Psoas muscle (tissue), 8 donors: Measurements from ENCODE around the gene ROM1. TPM values are rescaled to one million over a fixed set of nuclear protein-coding genes. Genes with fewer than 3 reads are reported as not detected.
A peak's percentile ranks its signal among the peaks of the same experiment; 100 is the strongest.
"Not testable (repeated sequence)": the region's sequence is repeated elsewhere in the genome, so short reads cannot be mapped to it uniquely, and the experiment has no call there.

Experiments used
- ATAC-seq, 4 donors: fragments of 200-7000 bp; cut with Tn5 transposase; one replicate each; pipeline ENCODE4 v1.9.1; 2020; ENCODE audit warnings: moderate library complexity in 3 of 4, mild to moderate bottlenecking in 2 of 4
- DNase-seq, 2 donors: peaks; one replicate each; pipeline ENCODE4 v3.0.0-alpha.2; 2020
- H3K27ac ChIP-seq: fragments of 200-600 bp; one replicate; pipeline ENCODE4 v1.8.0; 2022
- H3K27me3 ChIP-seq, 3 donors: fragments of 200-600 bp in 1 of 3; one replicate each; pipeline versions ENCODE4 v1.6.1 to v1.8.0; 2013 to 2022; ENCODE audit warnings: low read length in 2 of 3, mild to moderate bottlenecking in 2 of 3, moderate library complexity in 1 of 3; ENCODE audit not compliant: insufficient read depth in 3 of 3
- H3K36me3 ChIP-seq, 2 donors: fragments of 200-600 bp in 1 of 2; one replicate each; pipeline versions ENCODE4 v1.6.1 to v1.8.0; 2013 to 2022; ENCODE audit warnings: low read depth in 1 of 2, mild to moderate bottlenecking in 1 of 2, moderate library complexity in 1 of 2; ENCODE audit not compliant: insufficient read depth in 1 of 2
- H3K4me1 ChIP-seq: fragments of 200-600 bp; one replicate; pipeline ENCODE4 v1.8.0; 2022
- H3K4me3 ChIP-seq: fragments of 200-600 bp; one replicate; pipeline ENCODE4 v1.8.0; 2022; ENCODE audit warnings: mild to moderate bottlenecking
- H3K9me3 ChIP-seq: fragments of 200-600 bp; one replicate; pipeline ENCODE4 v1.8.0; 2022
- WGBS, 3 donors: extraction: QIAGEN DNeasy Blood & Tissue Kit; methylation state at CpG; one replicate each; pipeline versions ENCODE4 v1.1.6 to v1.1.7; 2013; 5-methylcytosine and 5-hydroxymethylcytosine counted together
- intact Hi-C, 2 donors: fragments of 100-400 bp; cut with DNase I; formaldehyde crosslinking; loops; one replicate each; pipeline versions ENCODE4 v1.11.0 to v1.14.2; 2022
- polyA plus RNA-seq, 3 donors: library from polyadenylated mRNA; stranded (reverse); fragments of 200-250 nt; gene quantifications; one replicate each; pipeline ENCODE4 v1.2.3, GENCODE V29; 2013
- total RNA-seq, 4 donors: library from RNA; stranded (reverse); fragmentation: NEBNext Ultra II Directional in 2 of 4; extraction: Animal tissue kit (Norgen Biotek cat#: 25700) in 2 of 4; gene quantifications; one replicate each; pipeline versions ENCODE4 v1.2.1 to v1.2.4, GENCODE V29; 2021 to 2023
- TF ChIP-seq, protein P1 (sequence below): fragments of 200-600 bp; IDR thresholded peaks from one replicate; pipeline ENCODE4 v1.8.0; 2022; ENCODE audit warnings: antibody characterized with exemption
- donor health status: healthy with polysubstance abuse.
- donor health status: DM: no; HTN: no; CAD: no; lungs with moderate emphysema.
- donor health status: Bipolar disorder and iron deficiency.
- donor health status: healthy.
- donor health status: DM: yes; HTN: yes; CAD: no.
- donor health status: DM: no; HTN: no; CAD: no.
- donor health status: DM: no; HTN: no; CAD: no.
- donor health status: DM: yes; HTN: yes; CAD: no.

Gene ROM1
- total and polyA plus RNA-seq, 7 donors: 2.0 to 5.5 (median 3.7) TPM

DNA sequence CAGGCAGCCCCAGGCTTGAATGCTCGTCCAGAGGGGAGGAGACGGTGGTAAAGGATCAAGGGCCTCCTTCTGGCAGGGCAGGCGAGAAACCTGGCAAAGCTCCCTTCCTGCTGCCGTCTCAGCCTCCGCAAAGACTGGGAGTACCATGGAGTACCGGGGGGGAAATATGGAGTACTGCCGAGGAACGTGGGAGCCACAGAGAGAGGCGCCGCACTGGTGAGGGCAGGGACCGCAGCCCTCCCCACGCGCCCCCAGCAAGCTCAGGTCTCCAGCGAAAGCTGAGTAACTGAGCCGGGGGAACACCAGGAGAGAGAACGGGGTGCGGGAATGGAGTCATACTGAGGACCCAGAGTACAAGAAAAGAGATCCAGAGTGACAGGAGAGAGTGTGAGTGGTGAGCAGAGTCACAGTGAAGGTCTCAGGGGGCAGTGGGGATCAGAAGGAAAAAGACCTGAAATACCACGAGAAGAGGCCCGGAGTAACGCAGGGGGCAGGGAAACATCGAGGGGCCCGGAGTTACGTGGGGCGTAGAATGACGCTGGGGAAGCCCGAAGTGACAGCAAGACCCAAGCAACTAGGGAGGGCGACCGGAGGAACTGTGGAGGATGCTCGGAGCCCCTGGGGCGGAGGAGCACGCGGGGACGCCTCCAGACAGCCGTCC lies 1.2 kb upstream of the ROM1 start:
- H3K27ac ChIP-seq: peak overlapping the region; percentile 94
- peaks cover 12% of the 10 kb centered on the region for H3K4me1 ChIP-seq
- peaks cover 0 to 40% of the 10 kb centered on the region in 2 donors for H3K36me3 ChIP-seq
- peak; percentile 60 to 76 for DNase-seq
- TF ChIP-seq, protein P1, sequence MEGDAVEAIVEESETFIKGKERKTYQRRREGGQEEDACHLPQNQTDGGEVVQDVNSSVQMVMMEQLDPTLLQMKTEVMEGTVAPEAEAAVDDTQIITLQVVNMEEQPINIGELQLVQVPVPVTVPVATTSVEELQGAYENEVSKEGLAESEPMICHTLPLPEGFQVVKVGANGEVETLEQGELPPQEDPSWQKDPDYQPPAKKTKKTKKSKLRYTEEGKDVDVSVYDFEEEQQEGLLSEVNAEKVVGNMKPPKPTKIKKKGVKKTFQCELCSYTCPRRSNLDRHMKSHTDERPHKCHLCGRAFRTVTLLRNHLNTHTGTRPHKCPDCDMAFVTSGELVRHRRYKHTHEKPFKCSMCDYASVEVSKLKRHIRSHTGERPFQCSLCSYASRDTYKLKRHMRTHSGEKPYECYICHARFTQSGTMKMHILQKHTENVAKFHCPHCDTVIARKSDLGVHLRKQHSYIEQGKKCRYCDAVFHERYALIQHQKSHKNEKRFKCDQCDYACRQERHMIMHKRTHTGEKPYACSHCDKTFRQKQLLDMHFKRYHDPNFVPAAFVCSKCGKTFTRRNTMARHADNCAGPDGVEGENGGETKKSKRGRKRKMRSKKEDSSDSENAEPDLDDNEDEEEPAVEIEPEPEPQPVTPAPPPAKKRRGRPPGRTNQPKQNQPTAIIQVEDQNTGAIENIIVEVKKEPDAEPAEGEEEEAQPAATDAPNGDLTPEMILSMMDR: no peak
- H3K4me3 ChIP-seq: peak overlapping the region; percentile 82
- ATAC-seq: peak in 2 of 4 donors; percentile 10 to 15
- 1 to 6% (median 4%) methylated on average over 34 of the region's 34 CpGs for WGBS, 3 donors
- no peaks in the 10 kb centered on the region for H3K27me3 ChIP-seq
- intact Hi-C loops: loop anchor here in 1 of 2 donors (5.0 kb wide), 1 partner anchor 40 kb away; the partner anchor contains the start of gene INTS5
- H3K9me3 ChIP-seq: no peaks in the 10 kb centered on the region

DNA sequence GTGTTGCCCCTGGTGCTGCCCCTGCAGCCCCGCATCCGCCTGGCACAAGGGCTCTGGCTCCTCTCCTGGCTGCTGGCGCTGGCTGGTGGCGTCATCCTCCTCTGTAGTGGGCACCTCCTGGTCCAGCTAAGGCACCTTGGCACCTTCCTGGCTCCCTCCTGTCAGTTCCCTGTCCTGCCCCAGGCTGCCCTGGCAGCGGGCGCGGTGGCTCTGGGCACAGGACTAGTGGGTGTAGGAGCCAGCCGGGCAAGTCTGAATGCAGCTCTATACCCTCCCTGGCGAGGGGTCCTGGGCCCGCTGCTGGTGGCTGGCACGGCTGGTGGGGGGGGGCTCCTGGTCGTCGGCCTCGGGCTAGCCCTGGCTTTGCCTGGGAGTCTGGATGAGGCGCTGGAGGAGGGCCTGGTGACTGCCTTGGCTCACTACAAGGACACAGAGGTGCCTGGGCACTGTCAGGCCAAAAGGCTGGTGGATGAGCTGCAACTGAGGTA lies 278 bp downstream of the ROM1 start:
- peaks cover 12% of the 10 kb centered on the region for H3K4me1 ChIP-seq
- intact Hi-C loops: loop anchor here in 1 of 2 donors (5.0 kb wide), 1 partner anchor 39 kb away; the partner anchor contains the start of gene INTS5
- DNase-seq (no peak), ATAC-seq (peak in 2 of 4 donors; percentile 20 to 22)
- H3K36me3 ChIP-seq: peaks cover 0 to 49% of the 10 kb centered on the region in 2 donors
- peak overlapping the region; percentile 82 for H3K4me3 ChIP-seq
- TF ChIP-seq, protein P1: no peak
- no peaks in the 10 kb centered on the region for H3K9me3 ChIP-seq
- H3K27me3 ChIP-seq: no peaks in the 10 kb centered on the region
- H3K27ac ChIP-seq: peak overlapping the region; percentile 94
- WGBS, 3 donors: 26 to 41% (median 28%) methylated on average over 14 to 15 of the region's 15 CpGs

DNA sequence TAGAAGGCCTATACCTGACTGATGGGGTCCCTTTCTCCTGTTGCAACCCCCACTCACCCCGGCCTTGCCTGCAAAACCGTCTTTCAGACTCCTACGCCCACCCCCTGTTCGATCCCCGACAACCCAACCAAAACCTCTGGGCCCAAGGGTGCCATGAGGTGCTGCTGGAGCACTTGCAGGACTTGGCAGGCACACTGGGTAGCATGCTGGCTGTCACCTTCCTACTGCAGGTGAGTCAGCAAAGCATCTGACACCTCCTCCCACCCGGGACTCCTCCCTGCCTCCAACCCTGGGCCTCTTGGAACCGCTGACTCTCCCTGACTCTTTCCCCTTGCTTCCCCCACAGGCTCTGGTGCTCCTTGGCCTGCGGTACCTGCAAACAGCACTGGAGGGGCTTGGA lies 1.2 kb downstream of the ROM1 start:
- Histone ChIP-seq H3K4me3 (no peak overlapping the region), H3K27ac (peak overlapping the region; percentile 94), H3K27me3 (no peaks in the 10 kb centered on the region), H3K36me3 (peaks cover 0 to 48% of the 10 kb centered on the region in 2 donors), H3K9me3 (no peaks in the 10 kb centered on the region), H3K4me1 (peaks cover 12% of the 10 kb centered on the region)
- WGBS, 3 donors: 70 to 83% (median 73%) methylated on average over 8 of the region's 8 CpGs
- DNase-seq: no peak
- no peak for ATAC-seq
- TF ChIP-seq, protein P1: no peak
- intact Hi-C loops: loop anchor here in 1 of 2 donors (5.0 kb wide), 1 partner anchor 38 kb away; the partner anchor contains the start of gene INTS5

DNA sequence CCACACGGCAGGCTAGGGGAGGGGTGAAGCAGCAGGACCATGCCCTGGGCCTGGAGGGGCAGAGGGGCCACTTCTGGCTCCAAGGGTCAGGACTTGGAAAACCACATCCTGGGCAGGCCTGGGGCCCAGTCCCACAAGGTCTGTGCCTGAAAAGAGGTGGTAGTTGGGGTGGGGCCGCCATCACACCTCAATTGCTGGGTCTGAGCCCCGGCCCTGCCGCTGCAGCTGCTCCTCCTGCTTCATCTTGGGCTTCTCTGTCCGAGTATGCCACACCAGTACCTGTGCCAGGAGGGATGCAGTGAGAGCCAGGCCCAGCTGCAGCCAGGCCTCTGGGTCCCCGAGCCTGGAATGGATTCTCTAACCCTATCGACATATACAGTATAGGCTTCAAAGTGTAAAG lies 2.5 kb downstream of the ROM1 start:
- Histone ChIP-seq H3K27me3 (no peaks in the 10 kb centered on the region), H3K36me3 (peaks cover 0 to 44% of the 10 kb centered on the region in 2 donors), H3K4me1 (peaks cover 18% of the 10 kb centered on the region), H3K9me3 (no peaks in the 10 kb centered on the region), H3K4me3 (no peak overlapping the region), H3K27ac (no peak overlapping the region)
- ATAC-seq: no peak
- intact Hi-C loops: no loop called here
- TF ChIP-seq, protein P1: no peak
- WGBS, 3 donors: 82 to 90% (median 83%) methylated on average over 7 of the region's 7 CpGs
- DNase-seq: no peak

DNA sequence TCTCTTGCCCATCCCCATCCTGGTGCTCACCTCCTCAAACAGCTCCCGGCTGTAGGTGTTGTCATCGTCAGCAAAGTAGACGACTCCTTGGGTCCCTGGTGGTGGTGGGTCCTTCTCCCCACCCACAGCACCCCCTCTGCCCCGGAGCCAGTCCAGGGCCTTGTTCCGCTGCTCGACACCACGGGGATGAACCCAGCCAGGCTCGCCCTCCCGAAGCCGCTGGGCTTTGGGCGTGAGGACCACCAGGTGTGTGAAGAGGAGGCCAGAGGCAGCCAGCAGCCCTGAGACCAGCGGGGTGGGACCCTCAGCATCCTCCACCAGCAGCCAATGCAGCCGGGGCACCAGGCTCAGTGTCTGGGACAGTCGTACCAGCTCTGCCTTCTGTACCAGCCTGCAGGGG lies 3.9 kb downstream of the ROM1 start:
- H3K27ac ChIP-seq, H3K4me3 ChIP-seq, H3K9me3 ChIP-seq, DNase-seq, H3K27me3 ChIP-seq, ATAC-seq, intact Hi-C loops: not testable (repeated sequence)
- peaks cover 0 to 44% of the 10 kb centered on the region in 2 donors for H3K36me3 ChIP-seq
- WGBS, 3 donors: 92 to 95% (median 92%) methylated on average over 11 to 14 of the region's 14 CpGs
- peaks cover 20% of the 10 kb centered on the region for H3K4me1 ChIP-seq
